A549 (cell line): ENCODE data around the gene GRM4. TPM values are rescaled to one million over a fixed set of nuclear protein-coding genes. Genes with fewer than 3 reads are reported as not detected.

Source experiments
- ATAC-seq, 2 experiments: fragments of 200-7000 bp in 1 of 2; fragments of >200 bp in 1 of 2; cut with Nextera tagmentation in 1 of 2; cut with Tn5 transposase in 1 of 2; 3 replicates each; pipeline versions ENCODE4 v1.8.0 to v1.9.1; 2018 to 2020; ENCODE audit warnings: mild to moderate bottlenecking in 1 of 2, moderate library complexity in 1 of 2
- CTCF ChIA-PET: fragments of 300-600 bp; sonication (Branson Sonifier 250); formaldehyde crosslinking; extraction: SDS; loops from one replicate; lab custom pipeline; 2021; ENCODE audit warnings: antibody characterized with exemption, inconsistent platforms; lab: Yijun Ruan, JAX
- POLR2A ChIA-PET: fragments of 350-600 bp; formaldehyde crosslinking; extraction: SDS; loops from one replicate; lab custom pipeline; 2021; ENCODE audit warnings: antibody characterized with exemption, inconsistent platforms; lab: Yijun Ruan, JAX
- DNase-seq, 2 experiments: peaks; one replicate each; pipeline versions ENCODE4 v3.0.0 to v3.0.0-alpha.2; 2011 to 2016; ENCODE audit warnings: low read depth in 1 of 2, low spot score in 1 of 2
- FAIRE-seq: peaks from 2 replicates; lab custom pipeline; 2011; peaks lifted over from hg19 to GRCh38; lab: Jason Lieb, UNC
- H3K27ac ChIP-seq, 2 experiments: fragments of >200 bp; sonication (Bioruptor Twin); formaldehyde crosslinking; 3 replicates each; pipeline ENCODE4 v1.5.1; 2016 to 2017
- H3K4me1 ChIP-seq: fragments of >200 bp; sonication (Bioruptor Twin); formaldehyde crosslinking; 3 replicates; pipeline ENCODE4 v1.6.1; 2016
- H3K4me2 ChIP-seq: fragments of >200 bp; sonication (Bioruptor Twin); formaldehyde crosslinking; 3 replicates; pipeline ENCODE4 v1.6.1; 2016
- H3K4me3 ChIP-seq: fragments of >200 bp; sonication (Bioruptor Twin); formaldehyde crosslinking; 3 replicates; pipeline ENCODE4 v1.5.1; 2016
- H3K9me3 ChIP-seq: fragments of >200 bp; sonication (Bioruptor Twin); formaldehyde crosslinking; 3 replicates; pipeline ENCODE4 v1.6.1; 2016
- FOSL2 ChIP-seq, 2 experiments: fragments of 450-650 bp in 1 of 2; fragments of >200 bp in 1 of 2; sonication (Bioruptor Twin) in 1 of 2; formaldehyde crosslinking; IDR thresholded peaks; 2 replicates each; pipeline versions ENCODE4 v1.5.0 to v1.6.1; 2016 to 2020; ENCODE audit warnings: mild to moderate bottlenecking in 1 of 2, moderate library complexity in 1 of 2
- GATA3 ChIP-seq: IDR thresholded peaks from 2 replicates; pipeline ENCODE4 v1.6.1; 2012; ENCODE audit warnings: borderline replicate concordance
- HOXA7 ChIP-seq: fragments of 250-450 bp; sonication (Bioruptor Pico); IDR thresholded peaks from 2 replicates; pipeline ENCODE4 v1.5.0; 2020; ENCODE audit warnings: mild to moderate bottlenecking, moderate library complexity
- HOXB5 ChIP-seq: fragments of 250-450 bp; sonication (Bioruptor Pico); IDR thresholded peaks from 2 replicates; pipeline ENCODE4 v1.5.0; 2020; ENCODE audit warnings: mild to moderate bottlenecking, moderate library complexity
- MAFK ChIP-seq: fragments of 450-650 bp; IDR thresholded peaks from 2 replicates; pipeline ENCODE4 v1.6.1; 2014; ENCODE audit not compliant: partially characterized antibody
- MAZ ChIP-seq: fragments of 150-350 bp; IDR thresholded peaks from 2 replicates; pipeline ENCODE4 v1.6.1; 2014; ENCODE audit warnings: antibody characterized with exemption, low read depth, low read length, borderline replicate concordance
- NPAS2 ChIP-seq: fragments of 250-450 bp; sonication (Bioruptor Pico); IDR thresholded peaks from 2 replicates; pipeline ENCODE4 v1.8.0; 2022; ENCODE audit warnings: mild to moderate bottlenecking, moderate library complexity, borderline replicate concordance
- NR3C1 ChIP-seq: fragments of >200 bp; sonication (Bioruptor Twin); formaldehyde crosslinking; IDR thresholded peaks from 3 replicates; pipeline ENCODE4 v1.6.1; 2017
- PHF8 ChIP-seq: fragments of 200-600 bp; sonication (generic); IDR thresholded peaks from 2 replicates; pipeline ENCODE4 v1.6.1; 2016; ENCODE audit warnings: low read depth, mild to moderate bottlenecking, antibody characterized with exemption, moderate library complexity, borderline replicate concordance
- POLR2A ChIP-seq: IDR thresholded peaks from 2 replicates; pipeline ENCODE4 v1.6.1; 2012; ENCODE audit warnings: mild to moderate bottlenecking, low read length
- POLR2AphosphoS2 ChIP-seq: conservative IDR thresholded peaks from 2 replicates; pipeline ENCODE4 v1.6.1; 2012; ENCODE audit warnings: low read length, improper control_type of control experiment, inconsistent platforms
- RAD21 ChIP-seq, 2 experiments: fragments of >200 bp in 1 of 2; sonication (Bioruptor Twin) in 1 of 2; formaldehyde crosslinking in 1 of 2; IDR thresholded peaks in 1 of 2; conservative IDR thresholded peaks in 1 of 2; 2 replicates in 1 of 2; 3 replicates in 1 of 2; pipeline ENCODE4 v1.6.1; 2012 to 2018; ENCODE audit warnings: inconsistent platforms in 1 of 2
- RNF2 ChIP-seq: fragments of 200-600 bp; sonication (generic); IDR thresholded peaks from 2 replicates; pipeline ENCODE4 v1.6.1; 2016; ENCODE audit warnings: low read depth, mild to moderate bottlenecking, antibody characterized with exemption, moderate library complexity, borderline replicate concordance
- TP53 ChIP-seq: fragments of 250-450 bp; sonication (Bioruptor Pico); IDR thresholded peaks from 2 replicates; pipeline ENCODE4 v1.5.0; 2021; ENCODE audit warnings: mild to moderate bottlenecking, moderate library complexity
- ZC3H11A ChIP-seq: fragments of 450-650 bp; IDR thresholded peaks from 2 replicates; pipeline ENCODE4 v1.6.1; 2014; ENCODE audit warnings: antibody characterized with exemption, mild to moderate bottlenecking
- ZFP36 ChIP-seq: fragments of 450-650 bp; IDR thresholded peaks from 2 replicates; pipeline ENCODE4 v1.6.1; 2014; ENCODE audit warnings: borderline replicate concordance; ENCODE audit not compliant: partially characterized antibody
- WGBS: methylation state at CpG from one replicate; pipeline ENCODE4 v1.1.6; 2017; ENCODE audit errors: missing lambda C conversion rate; 5-methylcytosine and 5-hydroxymethylcytosine counted together
- polyA plus RNA-seq, 4 experiments: library from polyadenylated mRNA; depleted of rRNA in 3 of 4; stranded (reverse); fragments of >200 nt; fragmentation: RNase III in 1 of 4; extraction: RNeasy Plus Mini Kit Qiagen cat#74134 plus additional on column Dnase treatment in 1 of 4; gene quantifications; 2 replicates in 3 of 4; 3 replicates in 1 of 4; pipeline ENCODE4 v1.2.3, GENCODE V29; 2011 to 2017
- TF ChIP-seq, protein P1 (sequence below): fragments of >200 bp; sonication (Bioruptor Twin); formaldehyde crosslinking; IDR thresholded peaks from 3 replicates; pipeline ENCODE4 v1.6.1; 2016
- TF ChIP-seq, protein P2 (sequence below): fragments of 250-450 bp; sonication (Bioruptor Pico); IDR thresholded peaks from 2 replicates; pipeline ENCODE4 v1.5.0; 2021; ENCODE audit warnings: mild to moderate bottlenecking, moderate library complexity, borderline replicate concordance
- TF ChIP-seq, protein P3 (sequence below): fragments of 150-350 bp; IDR thresholded peaks from 2 replicates; pipeline ENCODE4 v1.6.1; 2014; ENCODE audit warnings: low read depth, mild to moderate bottlenecking, low read length
- TF ChIP-seq, protein P4 (sequence below): fragments of 200-600 bp; sonication (generic); IDR thresholded peaks from 2 replicates; pipeline ENCODE4 v1.6.1; 2016; ENCODE audit warnings: antibody characterized with exemption, mild to moderate bottlenecking, moderate library complexity
- TF ChIP-seq, protein P5 (sequence below): fragments of >200 bp; sonication (Bioruptor Twin); formaldehyde crosslinking; IDR thresholded peaks from 2 replicates; pipeline ENCODE4 v1.6.1; 2016
- TF ChIP-seq, protein P6 (sequence below): IDR thresholded peaks from 2 replicates; pipeline ENCODE4 v1.6.1; 2012
- TF ChIP-seq, protein P7 (sequence below): IDR thresholded peaks from 2 replicates; pipeline ENCODE4 v1.6.1; 2012; ENCODE audit warnings: low read depth, borderline replicate concordance

Gene GRM4
- polyA plus RNA-seq, 2 of the 4 experiments (the other 2 are of a cell fraction) = 0.05 TPM

DNA sequence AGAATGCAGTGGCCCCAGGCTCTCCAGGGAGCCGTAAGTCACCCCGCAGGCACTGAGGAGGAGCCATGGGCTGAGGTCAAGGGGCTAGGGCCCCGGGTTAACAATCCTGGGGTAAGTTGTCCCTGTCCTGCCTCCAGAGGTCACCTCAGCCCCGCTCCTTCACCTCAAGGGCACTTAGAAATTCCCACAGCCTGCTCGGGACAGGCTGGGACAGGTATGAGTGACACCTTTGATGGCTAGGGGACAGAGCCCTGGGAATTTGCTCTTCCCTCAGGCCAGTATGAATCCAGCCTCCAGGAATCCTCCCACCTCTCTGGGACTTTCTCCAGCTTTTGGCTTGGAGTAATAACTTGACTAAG, 3.5 kb upstream of the GRM4 start:
- FAIRE-seq = no peak
- H3K4me1 ChIP-seq = peaks cover 3% of the 10 kb centered on the region; the same call in 1 of the 3 replicates
- ATAC-seq = no peak
- POLR2A ChIA-PET = no interaction called here
- H3K27ac ChIP-seq = no peak overlapping the region
- TF ChIP-seq RAD21 (conservative IDR thresholded peaks at IDR 0.05 in 1 of 2, IDR thresholded peaks at IDR 0.05 in 1 of 2) (no peak), GATA3 (no peak), MAFK (no peak), FOSL2 (IDR thresholded peaks at IDR 0.05) (no peak), FOSL2 (CRISPR knock-in tag; IDR thresholded peaks at IDR 0.05) (no peak), POLR2AphosphoS2 (no peak), POLR2A (no peak), NPAS2 (no peak), HOXB5 (CRISPR knock-in tag) (no peak), ZFP36 (no peak), NR3C1 (no peak)
- TF ChIP-seq, protein P1, sequence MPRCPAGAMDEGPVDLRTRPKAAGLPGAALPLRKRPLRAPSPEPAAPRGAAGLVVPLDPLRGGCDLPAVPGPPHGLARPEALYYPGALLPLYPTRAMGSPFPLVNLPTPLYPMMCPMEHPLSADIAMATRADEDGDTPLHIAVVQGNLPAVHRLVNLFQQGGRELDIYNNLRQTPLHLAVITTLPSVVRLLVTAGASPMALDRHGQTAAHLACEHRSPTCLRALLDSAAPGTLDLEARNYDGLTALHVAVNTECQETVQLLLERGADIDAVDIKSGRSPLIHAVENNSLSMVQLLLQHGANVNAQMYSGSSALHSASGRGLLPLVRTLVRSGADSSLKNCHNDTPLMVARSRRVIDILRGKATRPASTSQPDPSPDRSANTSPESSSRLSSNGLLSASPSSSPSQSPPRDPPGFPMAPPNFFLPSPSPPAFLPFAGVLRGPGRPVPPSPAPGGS = no peak
- TF ChIP-seq, protein P2, sequence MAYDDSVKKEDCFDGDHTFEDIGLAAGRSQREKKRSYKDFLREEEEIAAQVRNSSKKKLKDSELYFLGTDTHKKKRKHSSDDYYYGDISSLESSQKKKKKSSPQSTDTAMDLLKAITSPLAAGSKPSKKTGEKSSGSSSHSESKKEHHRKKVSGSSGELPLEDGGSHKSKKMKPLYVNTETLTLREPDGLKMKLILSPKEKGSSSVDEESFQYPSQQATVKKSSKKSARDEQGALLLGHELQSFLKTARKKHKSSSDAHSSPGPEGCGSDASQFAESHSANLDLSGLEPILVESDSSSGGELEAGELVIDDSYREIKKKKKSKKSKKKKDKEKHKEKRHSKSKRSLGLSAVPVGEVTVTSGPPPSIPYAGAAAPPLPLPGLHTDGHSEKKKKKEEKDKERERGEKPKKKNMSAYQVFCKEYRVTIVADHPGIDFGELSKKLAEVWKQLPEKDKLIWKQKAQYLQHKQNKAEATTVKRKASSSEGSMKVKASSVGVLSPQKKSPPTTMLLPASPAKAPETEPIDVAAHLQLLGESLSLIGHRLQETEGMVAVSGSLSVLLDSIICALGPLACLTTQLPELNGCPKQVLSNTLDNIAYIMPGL (CRISPR knock-in tag) = no peak
- TF ChIP-seq, protein P3, sequence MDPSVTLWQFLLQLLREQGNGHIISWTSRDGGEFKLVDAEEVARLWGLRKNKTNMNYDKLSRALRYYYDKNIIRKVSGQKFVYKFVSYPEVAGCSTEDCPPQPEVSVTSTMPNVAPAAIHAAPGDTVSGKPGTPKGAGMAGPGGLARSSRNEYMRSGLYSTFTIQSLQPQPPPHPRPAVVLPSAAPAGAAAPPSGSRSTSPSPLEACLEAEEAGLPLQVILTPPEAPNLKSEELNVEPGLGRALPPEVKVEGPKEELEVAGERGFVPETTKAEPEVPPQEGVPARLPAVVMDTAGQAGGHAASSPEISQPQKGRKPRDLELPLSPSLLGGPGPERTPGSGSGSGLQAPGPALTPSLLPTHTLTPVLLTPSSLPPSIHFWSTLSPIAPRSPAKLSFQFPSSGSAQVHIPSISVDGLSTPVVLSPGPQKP = no peak
- TF ChIP-seq, protein P4, sequence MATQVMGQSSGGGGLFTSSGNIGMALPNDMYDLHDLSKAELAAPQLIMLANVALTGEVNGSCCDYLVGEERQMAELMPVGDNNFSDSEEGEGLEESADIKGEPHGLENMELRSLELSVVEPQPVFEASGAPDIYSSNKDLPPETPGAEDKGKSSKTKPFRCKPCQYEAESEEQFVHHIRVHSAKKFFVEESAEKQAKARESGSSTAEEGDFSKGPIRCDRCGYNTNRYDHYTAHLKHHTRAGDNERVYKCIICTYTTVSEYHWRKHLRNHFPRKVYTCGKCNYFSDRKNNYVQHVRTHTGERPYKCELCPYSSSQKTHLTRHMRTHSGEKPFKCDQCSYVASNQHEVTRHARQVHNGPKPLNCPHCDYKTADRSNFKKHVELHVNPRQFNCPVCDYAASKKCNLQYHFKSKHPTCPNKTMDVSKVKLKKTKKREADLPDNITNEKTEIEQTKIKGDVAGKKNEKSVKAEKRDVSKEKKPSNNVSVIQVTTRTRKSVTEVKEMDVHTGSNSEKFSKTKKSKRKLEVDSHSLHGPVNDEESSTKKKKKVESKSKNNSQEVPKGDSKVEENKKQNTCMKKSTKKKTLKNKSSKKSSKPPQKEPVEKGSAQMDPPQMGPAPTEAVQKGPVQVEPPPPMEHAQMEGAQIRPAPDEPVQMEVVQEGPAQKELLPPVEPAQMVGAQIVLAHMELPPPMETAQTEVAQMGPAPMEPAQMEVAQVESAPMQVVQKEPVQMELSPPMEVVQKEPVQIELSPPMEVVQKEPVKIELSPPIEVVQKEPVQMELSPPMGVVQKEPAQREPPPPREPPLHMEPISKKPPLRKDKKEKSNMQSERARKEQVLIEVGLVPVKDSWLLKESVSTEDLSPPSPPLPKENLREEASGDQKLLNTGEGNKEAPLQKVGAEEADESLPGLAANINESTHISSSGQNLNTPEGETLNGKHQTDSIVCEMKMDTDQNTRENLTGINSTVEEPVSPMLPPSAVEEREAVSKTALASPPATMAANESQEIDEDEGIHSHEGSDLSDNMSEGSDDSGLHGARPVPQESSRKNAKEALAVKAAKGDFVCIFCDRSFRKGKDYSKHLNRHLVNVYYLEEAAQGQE = no peak
- TF ChIP-seq, protein P5, sequence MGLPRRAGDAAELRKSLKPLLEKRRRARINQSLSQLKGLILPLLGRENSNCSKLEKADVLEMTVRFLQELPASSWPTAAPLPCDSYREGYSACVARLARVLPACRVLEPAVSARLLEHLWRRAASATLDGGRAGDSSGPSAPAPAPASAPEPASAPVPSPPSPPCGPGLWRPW = no peak
- TF ChIP-seq, all 56 proteins: peak for 0
- 59% methylated on average over 5 of the region's 5 CpGs for WGBS
- DNase-seq = no peak
- no peaks in the 10 kb centered on the region for H3K9me3 ChIP-seq
- H3K4me2 ChIP-seq = no peak overlapping the region
- CTCF ChIA-PET = interaction anchor here (0.7 to 1.4 kb wide), 2 partner anchors 381 to 405 kb away, joined by 3 to 4 read pairs; no protein-coding TSS in a partner anchor
- H3K4me3 ChIP-seq = no peak overlapping the region

DNA sequence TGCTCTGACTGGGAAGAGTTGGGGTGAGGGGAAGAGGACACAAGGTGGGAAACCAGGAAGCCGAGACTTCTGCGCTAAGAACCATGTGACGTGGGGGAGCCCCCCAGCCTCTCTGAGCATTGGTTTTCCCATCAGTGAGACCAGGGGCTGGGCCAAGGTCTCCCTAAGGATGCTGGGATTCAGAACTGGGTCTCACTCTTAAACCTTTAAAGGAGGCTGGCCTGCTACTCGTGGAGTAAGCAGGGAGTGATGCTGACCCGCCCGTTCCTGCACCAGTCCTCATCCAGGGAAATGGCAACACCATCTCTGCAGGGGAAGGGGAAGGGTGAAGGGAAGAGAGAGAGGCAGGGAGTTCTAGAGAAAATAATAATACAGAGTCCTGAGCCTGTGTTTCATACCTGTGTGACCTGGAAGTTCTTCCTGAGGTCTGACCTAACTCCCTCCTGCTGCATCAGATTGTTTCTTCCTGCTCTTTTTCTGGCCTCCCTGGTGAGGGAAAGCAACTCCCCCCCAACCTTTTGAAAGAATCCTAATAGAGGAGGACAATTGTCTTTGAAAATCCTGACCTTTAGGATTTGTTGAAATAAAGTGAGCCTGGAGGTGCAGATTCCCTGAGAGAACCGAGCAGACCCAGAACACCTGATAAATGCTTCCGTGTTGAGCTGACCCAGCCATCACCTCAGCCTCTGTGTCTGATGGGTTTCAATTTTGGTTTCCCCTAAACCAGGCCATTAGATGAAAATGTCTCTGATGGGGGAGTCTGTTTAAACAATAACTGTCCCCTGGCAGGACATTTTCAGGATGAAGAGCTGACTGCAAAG, 3.0 kb upstream of the GRM4 start:
- no peaks in the 10 kb centered on the region for H3K9me3 ChIP-seq
- CTCF ChIA-PET = interaction anchor here (0.9 to 1.4 kb wide), 2 partner anchors 15 to 405 kb away, joined by 3 to 4 read pairs; no protein-coding TSS in a partner anchor
- H3K4me2 ChIP-seq = no peak overlapping the region
- H3K4me1 ChIP-seq = peaks cover 6% of the 10 kb centered on the region; the same call in 1 of the 3 replicates
- FAIRE-seq (no peak), DNase-seq (no peak), ATAC-seq (no peak)
- 66% methylated on average over 7 of the region's 8 CpGs for WGBS
- no peak overlapping the region for H3K4me3 ChIP-seq
- no peak overlapping the region for H3K27ac ChIP-seq
- POLR2A ChIA-PET = no interaction called here
- no peak for TF ChIP-seq TP53 (CRISPR knock-in tag)
- TF ChIP-seq ZC3H11A = no peak
- no peak for TF ChIP-seq PHF8
- TF ChIP-seq, protein P6, sequence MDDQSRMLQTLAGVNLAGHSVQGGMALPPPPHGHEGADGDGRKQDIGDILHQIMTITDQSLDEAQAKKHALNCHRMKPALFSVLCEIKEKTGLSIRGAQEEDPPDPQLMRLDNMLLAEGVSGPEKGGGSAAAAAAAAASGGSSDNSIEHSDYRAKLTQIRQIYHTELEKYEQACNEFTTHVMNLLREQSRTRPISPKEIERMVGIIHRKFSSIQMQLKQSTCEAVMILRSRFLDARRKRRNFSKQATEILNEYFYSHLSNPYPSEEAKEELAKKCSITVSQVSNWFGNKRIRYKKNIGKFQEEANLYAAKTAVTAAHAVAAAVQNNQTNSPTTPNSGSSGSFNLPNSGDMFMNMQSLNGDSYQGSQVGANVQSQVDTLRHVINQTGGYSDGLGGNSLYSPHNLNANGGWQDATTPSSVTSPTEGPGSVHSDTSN = no peak
- no peak for TF ChIP-seq RNF2
- TF ChIP-seq, protein P7, sequence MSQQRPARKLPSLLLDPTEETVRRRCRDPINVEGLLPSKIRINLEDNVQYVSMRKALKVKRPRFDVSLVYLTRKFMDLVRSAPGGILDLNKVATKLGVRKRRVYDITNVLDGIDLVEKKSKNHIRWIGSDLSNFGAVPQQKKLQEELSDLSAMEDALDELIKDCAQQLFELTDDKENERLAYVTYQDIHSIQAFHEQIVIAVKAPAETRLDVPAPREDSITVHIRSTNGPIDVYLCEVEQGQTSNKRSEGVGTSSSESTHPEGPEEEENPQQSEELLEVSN = no peak
- TF ChIP-seq, protein P3 = no peak
- TF ChIP-seq FOSL2 (IDR thresholded peaks at IDR 0.05) = no peak
- TF ChIP-seq FOSL2 (CRISPR knock-in tag; IDR thresholded peaks at IDR 0.05) = no peak
- no peak for TF ChIP-seq GATA3
- TF ChIP-seq MAZ = no peak
- no peak for TF ChIP-seq HOXA7
- no peak for TF ChIP-seq NR3C1
